Uterus (tissue), 4 donors: ENCODE results near the gene CHST12. TPM values are rescaled to one million over a fixed set of nuclear protein-coding genes. Genes with fewer than 3 reads are reported as not detected.

Experiments
- DNase-seq, 2 donors: peaks; one replicate each; pipeline ENCODE4 v3.0.0-alpha.2; 2019 to 2020
- H3K27ac ChIP-seq, 2 donors: fragments of 200-600 bp; sonication (generic); 1 replicate in 1 of 2; 2 replicates in 1 of 2; pipeline ENCODE4 v1.5.1; 2016 to 2018
- H3K27me3 ChIP-seq, 2 donors: fragments of 200-600 bp; sonication (generic); one replicate each; pipeline ENCODE4 v1.5.1; 2018 to 2019; ENCODE audit warnings: control low read depth in 1 of 2
- H3K36me3 ChIP-seq, 2 donors: fragments of 200-600 bp; sonication (generic); one replicate each; pipeline ENCODE4 v1.5.1; 2019; ENCODE audit warnings: control low read depth in 1 of 2
- H3K4me1 ChIP-seq, 2 donors: fragments of 200-600 bp; sonication (generic); one replicate each; pipeline ENCODE4 v1.5.1; 2018 to 2019; ENCODE audit warnings: control low read depth in 1 of 2
- H3K4me3 ChIP-seq, 2 donors: fragments of 200-600 bp; sonication (generic); 1 replicate in 1 of 2; 2 replicates in 1 of 2; pipeline ENCODE4 v1.5.1; 2018 to 2019; ENCODE audit warnings: mild to moderate bottlenecking in 1 of 2
- H3K9me3 ChIP-seq, 2 donors: fragments of 200-600 bp; sonication (generic); one replicate each; pipeline ENCODE4 v1.5.1; 2019; ENCODE audit warnings: control low read depth in 1 of 2
- POLR2A ChIP-seq, 2 donors: fragments of 450-650 bp; IDR thresholded peaks; one replicate each; pipeline ENCODE4 v1.6.1; 2016; ENCODE audit warnings: antibody characterized with exemption in 2 of 2, mild to moderate bottlenecking in 1 of 2, moderate library complexity in 1 of 2
- intact Hi-C: fragments of 100-400 bp; cut with DNase I; formaldehyde crosslinking; loops from one replicate; pipeline ENCODE4 v1.15.1; 2023; ENCODE audit warnings: low total_unique reads
- total RNA-seq, 4 donors: library from RNA; depleted of rRNA in 3 of 4; stranded (reverse); fragments of >200 nt in 3 of 4; gene quantifications; one replicate each; pipeline versions ENCODE4 v1.1.0 to v1.2.4, GENCODE V29; 2014 to 2023
- TF ChIP-seq, protein P1 (sequence below), 4 experiments: fragments of 200-600 bp in 2 of 4; fragments of 450-650 bp in 2 of 4; sonication (generic) in 2 of 4; IDR thresholded peaks; one replicate each; pipeline ENCODE4 v1.5.1; 2016 to 2019; ENCODE audit warnings: antibody characterized with exemption in 4 of 4, mild to moderate bottlenecking in 2 of 4, moderate library complexity in 1 of 4
- donor health status: DM: yes; HTN: yes; CAD: no.

Gene CHST12
- total RNA-seq, 4 donors from 2014 or later: 5.6 to 30.5 (median 8.3) TPM

DNA sequence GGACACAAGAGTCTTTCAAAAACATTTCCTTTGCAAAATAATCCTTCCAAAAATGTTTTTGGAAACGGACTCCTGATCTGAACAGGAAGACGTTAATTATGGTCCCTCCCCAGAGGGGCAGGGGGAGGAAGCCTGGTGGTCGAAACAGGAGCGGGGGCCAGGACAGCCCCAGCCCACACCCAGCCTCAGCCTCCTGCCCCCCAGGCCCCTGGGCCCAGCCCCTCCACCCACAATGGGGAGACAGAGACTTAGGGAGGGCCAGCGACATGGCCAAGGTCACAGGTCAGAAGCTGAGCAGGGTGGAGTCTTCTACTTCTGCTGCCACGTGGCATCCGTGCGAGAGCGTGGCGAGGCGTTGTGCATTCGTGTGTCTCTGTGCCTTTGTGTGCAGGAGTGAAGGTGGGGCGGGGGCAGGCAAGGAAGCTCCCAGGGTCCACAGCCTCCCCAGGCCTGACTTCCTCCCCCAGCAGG is 86.8 kb downstream of the CHST12 start:
- Histone ChIP-seq H3K9me3 (no peaks in the 10 kb centered on the region), H3K27ac (peak overlapping the region; percentile 74 to 85), H3K27me3 (no peaks in the 10 kb centered on the region), H3K4me3 (no peak overlapping the region), H3K36me3 (no peaks in the 10 kb centered on the region), H3K4me1 (peaks cover 0 to 13% of the 10 kb centered on the region in 2 donors)
- DNase-seq: peak in 1 of 2 donors; percentile 22
- TF ChIP-seq POLR2A (IDR thresholded peaks at IDR 0.05): no peak
- TF ChIP-seq, protein P1, sequence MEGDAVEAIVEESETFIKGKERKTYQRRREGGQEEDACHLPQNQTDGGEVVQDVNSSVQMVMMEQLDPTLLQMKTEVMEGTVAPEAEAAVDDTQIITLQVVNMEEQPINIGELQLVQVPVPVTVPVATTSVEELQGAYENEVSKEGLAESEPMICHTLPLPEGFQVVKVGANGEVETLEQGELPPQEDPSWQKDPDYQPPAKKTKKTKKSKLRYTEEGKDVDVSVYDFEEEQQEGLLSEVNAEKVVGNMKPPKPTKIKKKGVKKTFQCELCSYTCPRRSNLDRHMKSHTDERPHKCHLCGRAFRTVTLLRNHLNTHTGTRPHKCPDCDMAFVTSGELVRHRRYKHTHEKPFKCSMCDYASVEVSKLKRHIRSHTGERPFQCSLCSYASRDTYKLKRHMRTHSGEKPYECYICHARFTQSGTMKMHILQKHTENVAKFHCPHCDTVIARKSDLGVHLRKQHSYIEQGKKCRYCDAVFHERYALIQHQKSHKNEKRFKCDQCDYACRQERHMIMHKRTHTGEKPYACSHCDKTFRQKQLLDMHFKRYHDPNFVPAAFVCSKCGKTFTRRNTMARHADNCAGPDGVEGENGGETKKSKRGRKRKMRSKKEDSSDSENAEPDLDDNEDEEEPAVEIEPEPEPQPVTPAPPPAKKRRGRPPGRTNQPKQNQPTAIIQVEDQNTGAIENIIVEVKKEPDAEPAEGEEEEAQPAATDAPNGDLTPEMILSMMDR (IDR thresholded peaks at IDR 0.05): no peak
- intact Hi-C loops: no loop called here

DNA sequence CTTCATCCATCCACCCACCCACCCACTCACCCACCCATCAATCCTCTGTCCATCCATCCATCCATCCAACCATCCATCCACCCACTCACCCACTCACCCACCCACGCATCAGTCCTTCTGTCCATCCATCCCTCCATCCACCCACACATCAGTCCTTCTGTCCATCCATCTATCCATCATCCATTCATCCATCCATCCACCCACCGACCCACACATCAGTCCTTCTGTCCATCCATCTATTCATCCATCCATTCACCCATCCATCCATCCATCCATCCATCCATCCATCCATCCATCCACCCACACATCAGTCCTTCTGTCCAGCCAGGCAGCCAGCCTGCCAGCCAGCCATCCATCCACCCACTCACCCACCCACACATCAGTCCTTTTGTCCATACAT is 88.6 kb downstream of the CHST12 start:
- intact Hi-C loops: no loop called here
- Histone ChIP-seq H3K36me3 (no peaks in the 10 kb centered on the region), H3K27ac (no peak overlapping the region), H3K9me3 (no peaks in the 10 kb centered on the region), H3K4me1 (peaks cover 0 to 13% of the 10 kb centered on the region in 2 donors), H3K4me3 (no peak overlapping the region), H3K27me3 (no peaks in the 10 kb centered on the region)
- DNase-seq: no peak
- no peak for TF ChIP-seq POLR2A (IDR thresholded peaks at IDR 0.05)
- TF ChIP-seq, protein P1 (IDR thresholded peaks at IDR 0.05): no peak

DNA sequence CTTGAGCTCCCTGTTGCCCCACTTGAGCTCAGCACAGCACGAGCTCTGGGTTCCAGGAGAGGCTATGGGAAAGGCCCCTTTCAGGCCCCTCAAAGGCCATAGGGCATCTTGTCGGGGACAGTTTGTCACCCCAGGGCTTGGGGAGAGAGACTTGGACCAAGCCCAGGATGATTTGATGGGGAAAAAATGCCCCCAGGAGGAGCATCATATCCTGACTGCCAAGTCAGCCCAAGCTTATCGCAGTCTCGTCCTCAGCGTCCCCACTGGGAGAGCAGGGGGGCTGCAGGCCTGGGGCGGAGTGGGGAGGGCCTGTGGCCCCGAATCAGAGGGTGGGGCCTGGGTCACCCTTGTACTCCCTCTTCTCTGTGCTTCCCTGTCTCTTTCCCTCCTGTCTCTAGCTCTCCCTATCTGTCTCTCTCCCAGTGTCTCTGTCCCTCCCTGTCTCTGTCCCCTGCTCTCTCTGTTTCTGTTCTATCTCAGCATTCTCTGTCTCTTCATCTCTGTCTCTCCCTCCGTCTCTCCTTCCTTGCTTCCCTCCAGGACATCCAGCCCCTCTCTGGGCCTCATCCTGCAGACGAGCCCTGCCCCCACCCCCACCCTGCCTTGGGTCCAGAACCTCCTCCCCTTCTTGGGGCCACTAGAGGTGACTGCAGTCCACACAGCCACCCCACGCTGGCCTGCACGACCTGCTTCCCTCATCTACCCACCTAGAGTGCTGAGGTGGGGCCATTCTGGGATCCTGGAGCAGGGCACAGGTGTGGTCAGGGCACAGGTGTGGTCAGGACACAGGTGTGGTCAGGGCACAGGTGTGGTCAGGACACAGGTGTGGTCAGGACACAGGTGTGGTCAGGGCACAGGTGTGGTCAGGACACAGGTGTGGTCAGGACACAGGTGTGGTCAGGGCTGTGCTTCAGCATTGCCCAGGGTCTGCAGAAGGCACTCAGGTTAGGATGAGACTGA is 90.1 kb downstream of the CHST12 start:
- Histone ChIP-seq H3K4me3 (no peak overlapping the region), H3K9me3 (no peaks in the 10 kb centered on the region), H3K36me3 (no peaks in the 10 kb centered on the region), H3K27ac (no peak overlapping the region), H3K27me3 (no peaks in the 10 kb centered on the region), H3K4me1 (no peaks in the 10 kb centered on the region)
- no peak for DNase-seq
- no peak for TF ChIP-seq POLR2A (IDR thresholded peaks at IDR 0.05)
- TF ChIP-seq, protein P1 (IDR thresholded peaks at IDR 0.05): no peak
- intact Hi-C loops: no loop called here

- Histone ChIP-seq H3K27ac (no peak overlapping the region), H3K27me3 (no peaks in the 10 kb centered on the region), H3K4me3 (no peak overlapping the region), H3K9me3 (no peaks in the 10 kb centered on the region), H3K4me1 (no peaks in the 10 kb centered on the region), H3K36me3 (no peaks in the 10 kb centered on the region)
- intact Hi-C loops: no loop called here
- no peak for DNase-seq
- TF ChIP-seq, protein P1 (IDR thresholded peaks at IDR 0.05): no peak
- no peak for TF ChIP-seq POLR2A (IDR thresholded peaks at IDR 0.05)
Measured at GRCh38 chr7:2494191-2495130, 91.0 kb downstream of the CHST12 start.
